WTC11 (cell line): Measurements from ENCODE around the gene KCNB1. TPM values are rescaled to one million over a fixed set of nuclear protein-coding genes. Genes with fewer than 3 reads are reported as not detected.

ENCODE experiments used
- ATAC-seq: fragments of 200-7000 bp; cut with Tn5 transposase; 2 replicates; pipeline ENCODE4 v1.10.0; 2021; ENCODE audit warnings: mild to moderate bottlenecking, moderate library complexity
- CTCF ChIA-PET: fragments of 300-600 bp; sonication (Branson Sonifier 250); formaldehyde crosslinking; loops from one replicate; lab custom pipeline; 2021; ENCODE audit warnings: antibody characterized with exemption; lab: Charles Lee
- POLR2A ChIA-PET: fragments of 350-600 bp; sonication (Branson Sonifier 250); formaldehyde crosslinking; loops from one replicate; lab custom pipeline; 2021; ENCODE audit warnings: antibody characterized with exemption; lab: Charles Lee
- DNase-seq: peaks from one replicate; pipeline ENCODE4 v3.0.0; 2021; ENCODE audit warnings: low spot score
- H3K27ac Mint-ChIP-seq: 2 replicates; pipeline ENCODE4 v1.8.0; 2021; ENCODE audit warnings: mixed read lengths
- H3K27me3 Mint-ChIP-seq: 2 replicates; pipeline ENCODE4 v1.8.0; 2021; ENCODE audit warnings: low read depth, mild to moderate bottlenecking, moderate library complexity, mixed read lengths
- H3K36me3 Mint-ChIP-seq: 2 replicates; pipeline ENCODE4 v1.8.0; 2021; ENCODE audit warnings: mixed read lengths
- H3K4me1 Mint-ChIP-seq: 2 replicates; pipeline ENCODE4 v1.8.0; 2022; ENCODE audit warnings: mixed read lengths
- H3K4me3 Mint-ChIP-seq: 2 replicates; pipeline ENCODE4 v1.8.0; 2021; ENCODE audit warnings: mild to moderate bottlenecking, moderate library complexity, mixed read lengths
- H3K9me3 Mint-ChIP-seq: 2 replicates; pipeline ENCODE4 v1.8.0; 2021; ENCODE audit warnings: mixed read lengths
- ATF1 ChIP-seq: sonication (generic); formaldehyde crosslinking; IDR thresholded peaks from 2 replicates; pipeline ENCODE4 v1.8.1; 2023; ENCODE audit warnings: mild to moderate bottlenecking, moderate library complexity, missing genetic modification reagents
- ETV6 ChIP-seq: sonication (generic); formaldehyde crosslinking; IDR thresholded peaks from 2 replicates; pipeline ENCODE4 v1.8.1; 2022; ENCODE audit warnings: mild to moderate bottlenecking, missing genetic modification reagents
- FOXK1 ChIP-seq: sonication (generic); formaldehyde crosslinking; IDR thresholded peaks from 2 replicates; pipeline ENCODE4 v1.8.0; 2022; ENCODE audit warnings: mild to moderate bottlenecking, moderate library complexity, missing genetic modification reagents
- FOXP1 ChIP-seq: sonication (generic); formaldehyde crosslinking; IDR thresholded peaks from 2 replicates; pipeline ENCODE4 v1.8.0; 2022; ENCODE audit warnings: missing genetic modification reagents, mild to moderate bottlenecking, moderate library complexity, borderline replicate concordance
- HMGA2 ChIP-seq: fragments of 250-450 bp; sonication (Bioruptor Pico); IDR thresholded peaks from 2 replicates; pipeline ENCODE4 v1.4.0; 2021; ENCODE audit warnings: mild to moderate bottlenecking, moderate library complexity
- IRF2 ChIP-seq: sonication (generic); formaldehyde crosslinking; IDR thresholded peaks from 2 replicates; pipeline ENCODE4 v1.8.0; 2022; ENCODE audit warnings: low read depth, missing genetic modification reagents, borderline replicate concordance
- MAX ChIP-seq: sonication (generic); formaldehyde crosslinking; IDR thresholded peaks from 2 replicates; pipeline ENCODE4 v1.8.0; 2022; ENCODE audit warnings: mild to moderate bottlenecking, missing genetic modification reagents
- NR1H2 ChIP-seq: sonication (generic); formaldehyde crosslinking; IDR thresholded peaks from 2 replicates; pipeline ENCODE4 v1.9.0; 2021; ENCODE audit warnings: mild to moderate bottlenecking, moderate library complexity, missing genetic modification reagents
- NR3C1 ChIP-seq: sonication (generic); formaldehyde crosslinking; conservative IDR thresholded peaks from 2 replicates; pipeline ENCODE4 v1.8.1; 2023; ENCODE audit warnings: low read depth, mild to moderate bottlenecking, missing genetic modification reagents
- PRRX2 ChIP-seq: fragments of 250-450 bp; sonication (Bioruptor Pico); IDR thresholded peaks from 2 replicates; pipeline ENCODE4 v1.8.0; 2021; ENCODE audit warnings: mild to moderate bottlenecking
- SMAD3 ChIP-seq: sonication (generic); formaldehyde crosslinking; IDR thresholded peaks from 2 replicates; pipeline ENCODE4 v1.8.0; 2022; ENCODE audit warnings: missing genetic modification reagents, mild to moderate bottlenecking, borderline replicate concordance
- SOX15 ChIP-seq: fragments of 250-450 bp; sonication (Bioruptor Pico); IDR thresholded peaks from 2 replicates; pipeline ENCODE4 v1.9.0; 2021; ENCODE audit warnings: mild to moderate bottlenecking
- TEAD1 ChIP-seq: sonication (generic); formaldehyde crosslinking; IDR thresholded peaks from 2 replicates; pipeline ENCODE4 v1.8.0; 2022; ENCODE audit warnings: mild to moderate bottlenecking, missing genetic modification reagents
- USF1 ChIP-seq: sonication (generic); formaldehyde crosslinking; IDR thresholded peaks from 2 replicates; pipeline ENCODE4 v1.8.0; 2022; ENCODE audit warnings: mild to moderate bottlenecking, missing genetic modification reagents
- ZNF232 ChIP-seq: sonication (generic); formaldehyde crosslinking; IDR thresholded peaks from 2 replicates; pipeline ENCODE4 v1.8.0; 2022; ENCODE audit warnings: mild to moderate bottlenecking, missing genetic modification reagents
- ZNF512 ChIP-seq: sonication (generic); formaldehyde crosslinking; IDR thresholded peaks from 2 replicates; pipeline ENCODE4 v1.8.1; 2022; ENCODE audit warnings: missing genetic modification reagents, borderline replicate concordance
- ZNF532 ChIP-seq: fragments of 250-450 bp; sonication (Bioruptor Pico); IDR thresholded peaks from 2 replicates; pipeline ENCODE4 v1.9.0; 2021; ENCODE audit warnings: mild to moderate bottlenecking, borderline replicate concordance
- total RNA-seq: library from RNA; stranded (reverse); gene quantifications from 3 replicates; pipeline ENCODE4 v1.2.3, GENCODE V29; 2021

The KCNB1 gene
- total RNA-seq, 1 experiment from 2014 or later = 1.1 TPM

- ATAC-seq (no peak), DNase-seq (no peak)
- TF ChIP-seq NR3C1 (no peak), TEAD1 (CRISPR knock-in tag) (no peak), FOXP1 (CRISPR knock-in tag) (no peak)
- no peak overlapping the region for H3K4me3 Mint-ChIP-seq
- H3K27ac Mint-ChIP-seq = no peak overlapping the region
- CTCF ChIA-PET = interaction anchor here (1.0 kb wide), 1 partner anchor 180 kb away, joined by 5 read pairs; no protein-coding TSS in a partner anchor
- H3K4me1 Mint-ChIP-seq = no peaks in the 10 kb centered on the region
- no peaks in the 10 kb centered on the region for H3K27me3 Mint-ChIP-seq
- H3K36me3 Mint-ChIP-seq = no peaks in the 10 kb centered on the region
- POLR2A ChIA-PET = no interaction called here
- no peaks in the 10 kb centered on the region for H3K9me3 Mint-ChIP-seq
Observed at GRCh38 chr20:49361862-49362660, 120.4 kb downstream of the KCNB1 start.

- no peak overlapping the region for H3K27ac Mint-ChIP-seq
- no peaks in the 10 kb centered on the region for H3K9me3 Mint-ChIP-seq
- H3K4me3 Mint-ChIP-seq = no peak overlapping the region
- ATAC-seq = no peak
- H3K36me3 Mint-ChIP-seq = no peaks in the 10 kb centered on the region
- no peaks in the 10 kb centered on the region for H3K27me3 Mint-ChIP-seq
- TF ChIP-seq PRRX2 (CRISPR knock-in tag) (no peak), ZNF512 (CRISPR knock-in tag) (no peak)
- CTCF ChIA-PET = interaction anchor here (1.0 kb wide), 1 partner anchor 124 kb away, joined by 5 read pairs; no protein-coding TSS in a partner anchor
- no peak for DNase-seq
- no peaks in the 10 kb centered on the region for H3K4me1 Mint-ChIP-seq
- POLR2A ChIA-PET = no interaction called here
Observed at GRCh38 chr20:49360242-49360968, 122.1 kb downstream of the KCNB1 start.

GRCh38 chr20:49356676-49357075, 125.8 kb downstream of the KCNB1 start:
- no peaks in the 10 kb centered on the region for H3K4me1 Mint-ChIP-seq
- ChIA-PET CTCF (interaction anchor here (0.8 to 2.2 kb wide), 8 partner anchors 12 to 185 kb away, joined by 3 to 8 read pairs (median 4); no protein-coding TSS in a partner anchor), POLR2A (no interaction called here)
- ATAC-seq (no peak), DNase-seq (no peak)
- TF ChIP-seq FOXK1 (CRISPR knock-in tag) (no peak), SOX15 (no peak), IRF2 (CRISPR knock-in tag) (no peak), USF1 (no peak)
- H3K27me3 Mint-ChIP-seq = no peaks in the 10 kb centered on the region
- H3K27ac Mint-ChIP-seq = no peak overlapping the region
- H3K36me3 Mint-ChIP-seq = no peaks in the 10 kb centered on the region
- H3K9me3 Mint-ChIP-seq = no peaks in the 10 kb centered on the region
- H3K4me3 Mint-ChIP-seq = no peak overlapping the region

- no peak for DNase-seq
- ATAC-seq = no peak
- Mint-ChIP-seq H3K27ac (no peak overlapping the region), H3K36me3 (no peaks in the 10 kb centered on the region), H3K4me3 (no peak overlapping the region)
- no peak for TF ChIP-seq SMAD3 (CRISPR knock-in tag)
- no peak for TF ChIP-seq ZNF232 (CRISPR knock-in tag)
- no peak for TF ChIP-seq ETV6
- TF ChIP-seq HMGA2 (CRISPR knock-in tag) = no peak
- no peak for TF ChIP-seq MAX (CRISPR knock-in tag)
- TF ChIP-seq NR1H2 (CRISPR knock-in tag) = no peak
- no peak for TF ChIP-seq PRRX2 (CRISPR knock-in tag)
- TF ChIP-seq ATF1 (CRISPR knock-in tag) = no peak
- TF ChIP-seq ZNF532 (CRISPR knock-in tag) = no peak
- no peak for TF ChIP-seq FOXP1 (CRISPR knock-in tag)
- TF ChIP-seq, all 79 proteins: peak for 0
- Mint-ChIP-seq H3K27me3 (no peaks in the 10 kb centered on the region), H3K9me3 (no peaks in the 10 kb centered on the region), H3K4me1 (no peaks in the 10 kb centered on the region)
- POLR2A ChIA-PET = interaction anchor here (0.7 kb wide), 1 partner anchor 251 kb away, joined by 3 read pairs; no protein-coding TSS in a partner anchor
- CTCF ChIA-PET = interaction anchor here (1.3 to 2.1 kb wide), 2 partner anchors 30 to 34 kb away, joined by 5 to 6 read pairs; no protein-coding TSS in a partner anchor
Observed at GRCh38 chr20:49354673-49355072, 127.8 kb downstream of the KCNB1 start.
